Stimulated activated CD4-positive, alpha-beta T cell treated with anti-CD3 and anti-CD28 coated beads, TNF-alpha, amount 100 ng/mL, for 4 hours (primary cell): ENCODE results near the gene IL26.
"Not testable (repeated sequence)": the region's sequence is repeated elsewhere in the genome, so short reads cannot be mapped to it uniquely, and the experiment has no call there.

Experiments used
- DNase-seq, 3 experiments: peaks; one replicate each; pipeline ENCODE4 v3.0.0-alpha.2; 2020; ENCODE audit warnings: low read depth in 3 of 3

The IL26 gene

DNA sequence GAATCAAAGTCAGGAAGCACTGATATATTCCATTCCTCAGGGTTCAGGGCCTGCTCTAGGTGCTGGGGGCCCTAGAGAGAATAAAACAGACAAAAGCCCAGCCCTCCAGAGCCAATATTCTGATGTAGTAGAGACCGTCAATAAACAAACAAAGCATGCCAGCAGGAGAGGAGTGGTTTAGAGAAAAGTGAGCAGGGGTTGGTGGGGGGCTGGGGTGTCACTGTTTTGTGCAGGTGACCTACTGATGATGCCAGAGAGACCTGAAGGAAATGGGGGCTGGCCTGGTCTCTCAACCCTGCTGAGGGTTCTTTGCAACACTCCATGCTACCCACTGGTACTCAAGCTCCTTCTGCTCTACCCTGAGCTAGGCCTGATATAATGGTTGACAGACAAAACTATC, 26.5 kb downstream of the IL26 start:
- no peak for DNase-seq

DNA sequence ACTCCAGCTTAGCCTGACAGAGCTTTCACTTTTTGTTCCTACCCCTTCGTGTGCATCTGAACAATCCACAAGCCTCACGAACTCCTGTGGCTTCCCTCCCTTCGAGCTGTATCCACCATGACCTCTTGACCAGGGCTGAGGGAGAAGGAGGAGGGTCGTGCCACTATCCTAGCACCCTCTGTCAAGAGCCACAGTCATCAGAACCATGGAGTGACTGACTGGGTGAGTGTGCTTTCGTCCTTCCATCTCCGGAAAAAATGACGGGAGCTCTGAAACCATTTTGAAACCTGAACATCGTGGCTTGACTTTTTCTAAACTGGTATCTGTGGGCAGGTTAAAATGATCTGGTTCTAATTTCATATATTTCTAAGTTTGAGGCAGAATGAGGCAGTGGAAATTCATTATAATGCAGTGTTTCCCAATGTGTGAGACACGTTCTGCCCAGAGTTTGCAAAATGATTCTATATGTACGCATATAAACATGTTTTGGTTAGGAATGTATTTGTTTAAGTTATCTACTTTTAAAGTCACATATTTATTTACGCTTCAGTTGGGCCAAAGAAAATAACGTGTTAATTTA, 27.0 kb downstream of the IL26 start:
- no peak for DNase-seq

DNA sequence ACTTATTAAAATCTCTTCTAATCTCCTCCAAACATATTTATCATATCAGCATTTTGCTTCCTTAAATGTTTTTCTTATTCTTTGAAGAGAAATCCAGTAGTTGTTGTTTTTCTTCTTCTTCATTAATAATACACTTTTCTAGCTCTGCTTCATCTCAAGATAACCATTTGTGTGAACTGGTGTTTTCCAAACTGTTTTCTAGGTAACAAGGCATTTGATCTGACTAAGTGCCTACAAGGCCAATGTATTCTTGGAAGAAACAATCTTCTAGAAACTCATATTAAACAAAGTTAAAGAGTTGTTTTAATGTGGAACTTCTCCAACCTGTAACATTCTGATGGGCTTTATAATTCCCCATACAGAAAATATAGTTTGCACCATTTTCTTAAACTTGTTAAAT, 35.3 kb downstream of the IL26 start:
- DNase-seq, result no peak

DNA sequence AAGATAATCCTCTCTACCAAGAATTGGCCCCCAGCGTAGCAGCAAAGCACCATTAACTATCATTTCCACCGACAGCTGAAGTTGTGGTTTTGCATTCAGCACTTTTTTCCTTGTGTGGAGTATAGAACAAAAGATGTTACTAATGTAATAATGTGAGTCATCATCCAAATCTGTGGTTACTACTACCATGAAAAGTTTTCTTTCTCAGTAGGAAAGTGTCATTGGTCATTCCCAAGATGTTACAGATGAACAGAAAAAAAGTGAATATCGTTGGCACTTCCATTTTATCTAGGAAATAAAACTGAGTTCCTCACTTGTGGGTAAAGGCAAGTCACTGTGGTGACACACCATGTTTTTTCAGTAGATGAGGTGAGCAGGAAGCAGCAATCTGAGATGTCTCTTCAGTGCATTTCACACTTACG, 35.8 kb downstream of the IL26 start:
- DNase-seq, result peak in 2 of 3 experiments; percentile 18 to 29

DNA sequence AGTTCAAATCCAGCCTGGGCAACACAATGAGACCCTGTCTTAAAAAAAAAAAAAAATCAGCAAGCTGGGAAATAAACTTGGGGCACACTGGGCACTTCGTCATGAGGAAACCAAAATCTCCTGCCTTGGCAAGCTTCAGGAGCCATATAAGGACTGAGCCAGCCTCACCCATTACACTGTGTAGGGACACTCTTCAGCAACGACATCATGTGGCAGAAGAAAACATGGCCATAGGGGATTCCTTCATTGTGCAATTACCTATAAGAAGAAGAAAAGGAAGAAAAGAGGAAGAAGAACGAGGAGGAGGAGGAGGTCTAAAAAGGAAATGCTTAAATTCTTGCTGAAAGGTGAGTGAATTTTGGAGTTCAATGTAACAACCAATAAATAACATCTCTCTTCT, 40.0 kb downstream of the IL26 start:
- no peak for DNase-seq

GRCh38 chr12:68180792-68181744, 44.5 kb downstream of the IL26 start:
- DNase-seq, result no peak

DNA sequence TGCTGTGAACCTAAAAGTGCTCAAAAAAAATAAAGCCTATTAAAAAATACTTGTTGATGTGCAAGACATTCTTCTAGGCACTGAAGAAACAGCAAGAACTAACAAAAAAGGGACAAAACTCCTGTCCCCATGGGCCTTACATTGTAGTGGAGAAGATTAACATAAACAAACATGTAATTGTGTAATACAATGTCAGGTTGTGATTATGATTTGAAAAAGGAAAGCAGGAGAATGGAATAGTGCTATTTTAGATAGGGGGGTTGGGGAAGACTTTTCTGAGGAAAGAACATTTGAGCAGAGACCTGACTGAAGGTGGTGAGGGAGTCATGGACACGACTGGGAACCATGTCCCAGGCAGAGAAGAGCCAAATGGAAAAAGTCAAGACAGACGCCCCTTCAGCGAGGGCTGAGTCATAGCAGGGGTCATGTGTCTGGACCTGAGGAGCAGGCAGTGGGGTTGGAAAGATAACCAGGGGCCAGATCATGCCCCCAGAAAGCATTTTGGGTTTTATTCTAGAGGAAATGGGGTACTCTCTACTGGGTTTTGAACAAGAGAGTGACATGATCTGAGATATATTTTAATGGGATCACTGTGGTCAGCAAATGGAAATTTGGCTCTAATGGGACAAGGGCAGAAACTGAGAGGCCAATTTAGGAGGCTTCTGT, 46.7 kb downstream of the IL26 start:
- no peak for DNase-seq

DNA sequence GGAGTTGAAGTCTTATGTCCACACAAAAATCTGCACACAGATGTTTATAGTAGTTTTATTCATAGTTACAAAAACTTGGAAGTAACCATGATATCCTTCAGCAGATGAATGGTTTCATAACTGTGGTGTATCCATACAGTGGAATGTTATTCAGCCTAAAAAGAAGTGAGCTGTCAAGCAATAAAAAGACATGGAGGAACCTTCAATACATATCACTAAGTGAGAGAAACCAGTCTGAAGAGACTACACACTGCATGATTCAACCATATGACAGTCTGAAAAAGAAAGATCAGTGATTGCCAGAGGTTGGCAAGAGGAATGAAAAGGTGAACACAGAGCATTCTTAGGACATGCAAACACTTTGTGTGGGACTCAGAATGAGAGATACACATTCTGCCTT, 47.4 kb downstream of the IL26 start:
- no peak for DNase-seq

DNA sequence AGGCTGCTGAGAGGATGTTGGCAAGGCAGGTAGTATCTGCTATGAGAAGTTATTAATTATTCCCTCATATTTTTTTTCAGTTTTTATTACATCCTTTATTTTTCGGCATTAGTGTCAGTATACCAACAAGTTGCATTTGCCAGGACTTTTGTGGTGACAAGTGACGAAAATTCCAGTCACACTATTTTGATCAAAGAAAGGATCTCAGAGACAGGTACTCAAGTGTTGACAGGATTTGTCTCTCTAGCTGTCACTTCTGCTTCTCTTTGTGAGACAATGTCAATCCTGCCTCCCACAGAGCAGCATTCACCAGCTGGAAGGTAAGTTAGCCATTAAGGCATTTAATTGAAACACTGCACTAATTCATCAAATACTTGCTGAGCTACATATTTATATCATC, 48.0 kb downstream of the IL26 start:
- no peak for DNase-seq

- no peak for DNase-seq
These were observed 49.4 kb downstream of the IL26 start for GRCh38 chr12:68176257-68176656.

DNA sequence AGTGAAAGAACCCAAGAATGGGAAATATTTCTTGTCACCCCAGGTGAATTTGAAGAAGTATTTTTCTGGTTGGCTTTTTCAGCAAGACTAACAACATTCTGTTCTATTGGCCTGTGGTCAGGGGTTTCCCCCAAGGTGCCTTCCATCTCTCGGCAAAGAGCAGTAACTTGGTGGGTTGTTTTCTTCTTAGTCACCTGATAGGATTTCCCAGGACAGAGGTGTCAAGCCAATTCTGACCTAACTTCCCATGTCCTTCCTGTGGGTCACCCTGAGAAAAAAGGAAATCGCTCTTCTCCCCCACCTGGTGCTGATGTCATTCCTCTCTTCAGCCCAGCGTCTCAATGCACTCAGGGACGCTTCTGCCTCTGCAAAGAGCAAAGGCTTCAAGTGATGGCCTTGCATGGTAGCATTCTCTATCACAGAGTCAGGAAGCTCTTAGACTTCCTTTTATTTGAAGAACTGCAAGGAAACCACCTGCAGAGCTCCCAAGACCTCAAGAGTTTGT, 50.0 kb downstream of the IL26 start:
- DNase-seq, result peak; percentile 6 to 41 (median 38)

GRCh38 chr12:68174761-68175160, 50.8 kb downstream of the IL26 start:
- DNase-seq, result not testable (repeated sequence)

DNA sequence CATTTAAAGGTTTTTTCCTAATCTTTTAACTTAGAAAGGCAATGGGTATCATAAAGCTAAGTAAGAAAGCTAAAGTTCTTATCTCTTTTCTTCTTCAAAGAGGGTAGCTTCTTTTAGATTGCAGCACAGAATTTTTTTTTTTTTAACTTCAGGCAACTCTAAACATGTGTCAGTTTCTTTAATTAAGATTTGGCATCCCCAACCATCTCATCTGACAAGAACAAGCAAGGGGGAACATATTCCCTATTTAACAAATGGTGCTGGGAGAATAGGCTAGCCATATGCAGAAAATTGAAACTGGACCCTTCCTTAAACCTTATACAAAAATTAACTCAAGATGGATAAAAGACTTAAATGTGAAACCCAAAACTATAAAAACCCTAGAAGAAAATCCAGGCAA, 51.8 kb downstream of the IL26 start:
- DNase-seq, result no peak

- no peak for DNase-seq
These were observed 54.9 kb downstream of the IL26 start for GRCh38 chr12:68170726-68171125.

DNA sequence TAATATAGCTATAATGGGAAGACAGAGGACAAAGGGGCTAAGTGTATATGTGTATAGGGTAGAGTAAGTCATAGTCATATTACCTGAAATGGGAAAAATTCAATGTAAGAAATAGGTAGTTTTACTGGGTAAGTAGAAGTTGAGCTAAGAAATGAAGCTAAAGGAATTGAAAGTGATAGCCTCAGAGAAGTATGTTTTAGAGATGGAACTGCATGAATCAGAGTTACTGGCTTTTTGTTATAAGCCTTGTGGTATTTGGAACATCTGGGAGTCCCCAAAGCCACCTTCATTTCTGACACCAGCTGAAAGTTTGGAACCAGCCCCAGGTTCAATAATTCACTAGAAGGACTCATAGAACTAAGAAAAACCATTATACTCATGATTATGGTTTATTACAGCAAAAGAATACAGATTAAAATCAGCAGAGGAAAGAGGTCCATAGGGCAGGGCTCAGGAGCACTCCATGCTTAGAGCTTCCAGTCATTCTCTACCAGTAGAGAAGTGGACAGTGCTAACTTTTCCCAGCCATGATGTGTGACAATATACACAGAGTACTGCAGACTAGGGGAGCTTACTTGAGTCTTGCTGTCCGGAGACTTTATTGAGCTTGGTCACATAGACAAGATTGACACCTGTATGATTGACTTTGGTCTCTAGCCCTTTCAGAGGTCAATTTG, 56.3 kb downstream of the IL26 start:
- no peak for DNase-seq

DNA sequence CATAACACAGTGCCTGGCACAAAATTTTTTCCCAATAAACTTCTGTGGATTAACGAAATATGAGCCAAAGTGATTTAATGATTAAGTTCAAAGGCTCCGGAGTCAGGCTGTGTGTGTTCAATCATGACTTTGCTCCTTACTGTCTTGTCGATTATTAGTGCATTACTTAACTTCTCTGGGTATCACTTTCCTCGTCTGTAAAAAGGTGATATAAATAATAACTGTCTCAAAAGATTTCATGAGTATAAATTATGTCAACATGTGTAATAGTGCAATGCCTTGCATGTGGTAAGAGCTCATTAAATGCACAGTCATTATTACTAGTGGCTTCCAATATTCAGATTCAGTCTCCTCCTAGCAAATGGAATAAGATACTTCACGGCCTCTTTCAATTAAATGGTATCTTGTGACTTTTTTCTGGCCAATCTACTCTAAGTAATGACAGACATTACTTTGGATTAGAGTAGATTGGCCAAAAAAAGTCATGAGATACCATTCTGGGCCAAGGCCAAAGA, 59.2 kb downstream of the IL26 start:
- DNase-seq, result no peak

- DNase-seq, result no peak
These were observed 62.0 kb downstream of the IL26 start for GRCh38 chr12:68163560-68164081.

DNA sequence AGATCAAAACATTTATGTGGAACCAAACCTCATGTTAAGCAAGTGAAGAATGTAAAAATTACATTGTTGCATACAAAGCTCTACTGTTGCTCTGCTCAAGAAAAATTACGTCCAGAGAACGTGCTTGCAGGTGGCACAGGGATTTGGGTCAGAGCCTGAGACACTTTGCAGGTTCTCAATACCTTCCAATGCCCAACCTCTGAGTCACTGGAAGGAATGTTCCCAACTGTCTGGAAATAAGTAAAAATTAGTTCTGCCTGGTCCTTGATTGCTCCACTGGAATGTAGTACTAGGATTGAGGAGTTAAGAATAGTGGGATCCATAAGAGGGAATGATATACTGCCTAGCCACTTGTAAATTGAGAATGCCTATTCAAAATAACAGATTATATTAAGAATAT, 63.2 kb downstream of the IL26 start:
- no peak for DNase-seq

DNA sequence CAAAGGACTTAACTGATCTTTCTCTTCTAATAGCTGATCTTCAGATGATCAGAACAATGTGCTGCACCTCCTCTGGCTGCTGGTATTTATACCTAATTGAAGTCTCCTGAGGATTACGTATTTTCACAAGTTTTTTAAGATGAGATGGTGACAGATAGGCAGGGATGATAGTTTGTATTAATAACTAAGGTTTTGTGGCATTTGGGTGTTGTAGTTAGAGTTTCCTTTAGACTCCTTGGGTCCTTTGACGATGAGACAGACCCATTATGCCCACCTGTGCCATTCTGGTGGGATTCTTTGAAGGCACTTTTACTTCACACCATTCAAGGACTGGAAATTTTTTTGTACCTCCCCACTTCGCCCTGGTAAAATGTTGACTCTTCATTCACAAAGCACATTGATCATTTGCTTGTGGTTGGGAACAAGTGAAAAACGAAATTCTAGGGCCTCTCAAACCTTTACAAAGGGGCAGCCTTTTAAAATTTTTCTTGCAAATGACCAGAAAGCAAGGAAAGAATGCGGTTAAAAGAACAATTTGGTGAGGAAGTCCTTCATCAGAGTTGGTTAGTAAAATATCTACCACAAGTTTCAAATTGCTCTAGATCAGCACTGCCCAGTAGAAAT, 65.8 kb downstream of the IL26 start, which contains the start of gene IFNG:
TSS of gene IFNG (minus strand) at position 60 of the 624 bp plus-strand sequence. CDS start 125 bp downstream, outside the sequence.
- DNase-seq, result no peak

- no peak for DNase-seq
These were observed 67.2 kb downstream of the IL26 start for GRCh38 chr12:68158432-68158831.

DNA sequence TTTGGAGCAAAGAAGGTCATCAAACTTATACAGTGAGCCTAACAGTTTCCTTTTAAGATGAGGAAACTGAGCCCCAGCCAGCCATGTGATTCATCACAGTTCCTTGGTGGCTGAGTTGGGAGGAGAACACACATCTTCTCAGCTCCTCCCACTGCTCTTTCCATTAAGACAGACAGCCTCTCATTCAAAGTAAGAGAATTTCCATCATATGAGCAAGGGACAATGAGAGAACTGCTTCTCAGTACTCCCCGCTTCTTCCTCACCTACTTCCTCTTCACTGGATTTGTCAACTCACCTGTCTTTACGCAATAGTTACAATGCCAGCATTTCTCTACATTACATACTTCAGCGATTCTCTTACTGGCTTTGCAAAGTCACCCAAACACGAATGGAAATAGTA, 68.2 kb downstream of the IL26 start:
- DNase-seq, result no peak
